ENCODE results near the gene TMEM204.

- TF ChIP-seq CTCF (conservative IDR thresholded peaks at IDR 0.05 in 1 of 2, IDR thresholded peaks at IDR 0.05 in 1 of 2; ENCODE audit: extremely low read depth in 1 of 2, insufficient read depth in 1 of 2, low read depth in 1 of 2, low read length in 2 of 2): no peak
- TF ChIP-seq EZH2 (IDR thresholded peaks at IDR 0.05; ENCODE audit: borderline replicate concordance, low read length): no peak
Observed at GRCh38 chr16:1575578-1575977, 42.1 kb downstream of the TMEM204 start.

Data from mammary epithelial cell (primary cell).